ENCODE measurements around the gene P2RX7.
"Not testable (repeated sequence)": the region's sequence is repeated elsewhere in the genome, so short reads cannot be mapped to it uniquely, and the experiment has no call there.

Gene P2RX7

DNA sequence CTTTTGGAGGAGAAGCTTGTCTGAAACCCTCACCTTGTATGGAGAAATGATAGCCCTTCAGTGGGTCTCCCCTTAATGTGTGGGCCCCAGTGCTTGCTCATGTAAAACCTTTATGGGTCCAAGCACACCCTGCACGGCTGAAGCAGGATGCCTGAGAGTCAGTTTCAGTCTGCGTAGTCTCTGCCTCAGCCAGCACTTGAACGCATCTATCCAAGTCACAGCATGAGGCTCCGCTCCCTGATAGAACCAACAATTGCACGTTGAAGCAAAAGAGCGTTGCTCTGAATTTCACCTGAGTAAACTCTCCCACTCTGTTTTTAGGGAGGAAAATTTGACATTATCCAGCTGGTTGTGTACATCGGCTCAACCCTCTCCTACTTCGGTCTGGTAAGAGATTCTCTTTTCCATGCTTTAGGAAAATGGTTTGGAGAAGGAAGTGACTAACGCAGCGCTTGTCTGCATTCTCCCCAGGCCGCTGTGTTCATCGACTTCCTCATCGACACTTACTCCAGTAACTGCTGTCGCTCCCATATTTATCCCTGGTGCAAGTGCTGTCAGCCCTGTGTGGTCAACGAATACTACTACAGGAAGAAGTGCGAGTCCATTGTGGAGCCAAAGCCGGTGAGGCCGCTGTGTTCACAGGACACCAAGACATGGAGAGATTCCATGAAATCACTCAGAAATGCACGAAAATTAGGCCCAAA, 44.3 kb downstream of the P2RX7 start:
- no peak for DNase-seq

DNA sequence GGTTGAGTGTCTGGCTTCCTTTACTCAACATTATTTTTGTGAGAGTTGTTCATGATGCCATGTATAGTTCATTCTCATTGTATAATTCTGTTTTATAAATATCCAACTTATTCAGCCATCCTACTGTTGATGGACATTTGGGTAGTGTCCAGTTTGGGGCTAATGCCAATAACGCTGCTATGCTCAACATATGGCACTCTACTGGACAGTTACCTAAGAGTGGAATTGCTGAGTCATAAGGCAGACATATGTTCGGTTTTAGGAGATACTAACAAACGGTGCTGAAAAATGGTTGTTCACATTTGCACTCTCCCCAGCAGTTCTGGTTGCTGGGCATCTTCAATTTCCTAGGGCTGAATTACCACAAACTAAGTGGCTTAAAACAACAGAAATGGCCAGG, 48.5 kb downstream of the P2RX7 start:
- no peak for DNase-seq

DNA sequence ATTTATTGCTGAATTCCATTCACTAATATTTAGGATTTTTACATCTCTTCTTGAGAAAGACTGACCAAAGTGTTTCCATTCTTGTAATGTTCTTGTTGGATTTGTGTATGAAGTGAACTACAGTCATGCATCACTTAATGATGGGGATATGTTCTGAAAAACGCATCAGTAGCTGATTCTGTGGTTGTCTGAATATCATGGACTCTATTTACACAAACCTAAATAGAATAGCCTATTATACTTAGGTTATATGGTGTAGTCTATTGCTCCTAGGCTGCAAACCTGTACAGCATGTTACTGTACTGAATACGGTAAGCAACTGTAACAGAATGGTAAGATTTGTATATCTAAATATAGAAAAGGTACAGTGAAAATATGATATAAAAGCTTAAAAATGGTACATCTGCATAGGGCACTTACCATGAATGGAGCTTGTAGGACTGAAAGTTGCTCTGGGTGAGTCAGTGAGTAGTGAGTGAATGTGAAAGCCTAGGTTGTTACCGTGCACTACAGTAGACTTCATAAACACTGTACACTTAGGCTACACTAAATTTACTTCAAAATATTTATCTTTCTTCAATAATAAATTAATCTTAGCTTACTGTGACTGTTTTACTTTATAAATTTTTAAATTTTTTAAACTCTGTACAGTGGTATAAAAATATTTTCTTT, 49.7 kb downstream of the P2RX7 start:
- no peak for DNase-seq

DNA sequence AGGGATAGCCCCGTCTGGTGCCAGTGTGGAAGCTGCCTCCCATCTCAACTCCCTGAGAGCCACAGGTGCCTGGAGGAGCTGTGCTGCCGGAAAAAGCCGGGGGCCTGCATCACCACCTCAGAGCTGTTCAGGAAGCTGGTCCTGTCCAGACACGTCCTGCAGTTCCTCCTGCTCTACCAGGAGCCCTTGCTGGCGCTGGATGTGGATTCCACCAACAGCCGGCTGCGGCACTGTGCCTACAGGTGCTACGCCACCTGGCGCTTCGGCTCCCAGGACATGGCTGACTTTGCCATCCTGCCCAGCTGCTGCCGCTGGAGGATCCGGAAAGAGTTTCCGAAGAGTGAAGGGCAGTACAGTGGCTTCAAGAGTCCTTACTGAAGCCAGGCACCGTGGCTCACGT, 51.7 kb downstream of the P2RX7 start:
- DNase-seq = no peak

DNA sequence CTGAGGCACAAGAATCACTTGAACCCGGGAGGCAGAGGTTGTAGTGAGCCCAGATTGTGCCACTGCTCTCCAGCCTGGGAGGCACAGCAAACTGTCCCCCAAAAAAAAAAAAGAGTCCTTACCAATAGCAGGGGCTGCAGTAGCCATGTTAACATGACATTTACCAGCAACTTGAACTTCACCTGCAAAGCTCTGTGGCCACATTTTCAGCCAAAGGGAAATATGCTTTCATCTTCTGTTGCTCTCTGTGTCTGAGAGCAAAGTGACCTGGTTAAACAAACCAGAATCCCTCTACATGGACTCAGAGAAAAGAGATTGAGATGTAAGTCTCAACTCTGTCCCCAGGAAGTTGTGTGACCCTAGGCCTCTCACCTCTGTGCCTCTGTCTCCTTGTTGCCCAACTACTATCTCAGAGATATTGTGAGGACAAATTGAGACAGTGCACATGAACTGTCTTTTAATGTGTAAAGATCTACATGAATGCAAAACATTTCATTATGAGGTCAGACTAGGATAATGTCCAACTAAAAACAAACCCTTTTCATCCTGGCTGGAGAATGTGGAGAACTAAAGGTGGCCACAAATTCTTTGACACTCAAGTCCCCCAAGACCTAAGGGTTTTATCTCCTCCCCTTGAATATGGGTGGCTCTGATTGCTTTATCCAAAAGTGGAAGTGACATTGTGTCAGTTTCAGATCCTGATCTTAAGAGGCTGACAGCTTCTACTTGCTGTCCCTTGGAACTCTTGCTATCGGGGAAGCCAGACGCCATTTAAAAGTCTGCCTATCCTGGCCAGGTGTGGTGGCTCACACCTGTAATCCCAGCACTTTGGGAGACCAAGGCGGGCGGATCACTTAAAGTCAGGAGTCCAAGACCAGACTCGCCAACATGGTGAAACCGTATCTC, 52.6 kb downstream of the P2RX7 start:
- DNase-seq = no peak

DNA sequence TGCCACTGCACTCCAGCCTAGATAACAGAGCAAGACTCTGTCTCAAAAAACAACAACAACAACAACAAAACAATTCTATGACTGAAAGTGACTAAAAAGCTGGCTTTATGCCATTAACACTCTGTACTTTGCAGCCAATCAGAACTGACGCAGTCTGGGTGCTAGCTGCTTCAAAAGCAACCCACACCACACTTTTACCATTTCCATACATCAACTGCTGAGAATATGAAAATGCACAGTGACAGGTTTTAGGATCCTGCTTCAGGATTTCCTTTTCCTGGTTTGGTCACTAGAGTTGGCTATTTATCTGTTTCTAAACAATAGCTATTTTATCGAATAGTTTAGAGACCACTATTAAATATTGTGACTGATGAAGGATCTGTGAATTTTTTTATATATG, 54.1 kb downstream of the P2RX7 start:
- DNase-seq = no peak

DNA sequence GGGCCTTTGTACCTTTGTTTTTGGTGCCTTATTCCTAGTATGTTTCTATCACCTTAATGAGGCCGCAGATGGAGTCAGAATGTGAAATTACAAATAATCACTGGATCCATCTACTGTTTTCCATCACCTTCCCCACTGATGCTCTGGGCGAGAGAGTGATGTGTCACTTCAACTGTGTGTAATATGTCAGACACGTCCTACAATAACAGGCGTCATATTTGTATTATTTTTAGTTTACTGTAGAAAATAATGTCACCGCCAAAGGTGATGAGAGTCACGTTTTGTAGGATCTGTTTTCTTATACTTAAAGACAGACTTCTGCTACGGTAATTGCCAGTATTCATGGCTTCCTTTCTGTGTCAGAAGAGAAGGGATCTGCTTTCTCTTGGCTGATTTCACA, 54.8 kb downstream of the P2RX7 start:
- DNase-seq = no peak

DNA sequence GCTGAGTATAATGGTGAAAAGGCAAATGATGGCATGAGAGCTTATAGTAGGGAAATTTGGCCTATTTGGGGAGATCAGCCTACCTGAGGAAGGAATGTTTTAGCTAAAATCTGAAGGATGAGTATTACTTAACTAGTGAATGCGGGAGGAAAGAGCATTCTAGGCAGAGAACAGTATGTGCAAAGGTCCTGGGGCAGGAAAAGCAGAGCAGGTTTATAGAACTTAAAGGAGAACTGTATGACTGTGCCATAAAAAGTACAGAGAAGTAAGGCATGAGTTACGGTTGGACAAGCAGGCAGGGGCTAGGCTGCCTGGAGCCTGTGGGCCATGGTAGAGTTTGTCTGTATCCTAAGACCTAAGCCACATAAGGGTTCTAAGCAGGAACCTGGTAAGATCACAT, 55.6 kb downstream of the P2RX7 start:
- DNase-seq = no peak

DNA sequence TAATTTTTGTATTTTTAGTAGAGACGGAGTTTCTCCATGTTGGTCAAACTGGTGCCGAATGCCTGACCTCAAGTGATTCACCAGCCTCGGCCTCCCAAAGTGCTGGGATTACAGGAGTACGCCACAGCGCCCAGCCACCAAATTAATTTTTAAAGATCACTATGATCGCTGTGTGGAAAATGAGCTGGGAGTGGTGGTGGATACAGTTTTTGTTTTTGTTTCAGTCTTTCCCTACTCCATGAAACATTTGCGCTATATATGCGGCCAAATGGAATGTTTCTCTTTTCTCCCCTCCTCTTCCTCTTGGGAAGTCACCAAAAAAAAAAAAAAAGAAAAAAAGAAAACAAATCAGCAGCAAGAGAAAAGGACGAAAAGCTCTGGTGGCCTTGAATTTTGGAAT, 56.5 kb downstream of the P2RX7 start:
- DNase-seq = no peak

DNA sequence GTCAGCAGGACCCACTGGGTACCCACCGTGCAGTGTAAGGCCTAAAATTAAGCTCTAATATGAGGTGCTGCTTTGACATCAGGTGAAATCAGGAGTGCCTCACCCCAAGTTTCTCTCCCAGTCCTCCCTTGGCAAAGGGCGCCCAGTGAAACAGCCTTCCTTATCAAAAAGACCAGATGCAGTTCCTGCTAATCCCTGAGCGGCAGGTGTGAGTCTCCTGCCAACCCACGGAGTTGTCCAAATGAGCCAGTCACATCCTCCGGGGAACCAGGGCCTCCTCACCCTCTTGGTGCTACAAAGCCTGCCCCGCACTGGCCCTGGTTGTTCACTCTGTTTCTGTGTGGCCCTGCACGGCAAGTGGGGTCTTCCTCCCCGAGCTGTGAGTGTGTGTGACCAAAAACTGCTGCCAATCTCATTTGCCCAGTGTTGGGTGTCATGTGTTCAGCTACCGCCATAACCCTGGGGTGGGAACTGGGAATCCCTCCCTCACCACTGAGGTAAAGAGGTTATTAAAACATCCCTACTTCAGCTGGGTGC, 57.0 kb downstream of the P2RX7 start:
- no peak for DNase-seq

DNA sequence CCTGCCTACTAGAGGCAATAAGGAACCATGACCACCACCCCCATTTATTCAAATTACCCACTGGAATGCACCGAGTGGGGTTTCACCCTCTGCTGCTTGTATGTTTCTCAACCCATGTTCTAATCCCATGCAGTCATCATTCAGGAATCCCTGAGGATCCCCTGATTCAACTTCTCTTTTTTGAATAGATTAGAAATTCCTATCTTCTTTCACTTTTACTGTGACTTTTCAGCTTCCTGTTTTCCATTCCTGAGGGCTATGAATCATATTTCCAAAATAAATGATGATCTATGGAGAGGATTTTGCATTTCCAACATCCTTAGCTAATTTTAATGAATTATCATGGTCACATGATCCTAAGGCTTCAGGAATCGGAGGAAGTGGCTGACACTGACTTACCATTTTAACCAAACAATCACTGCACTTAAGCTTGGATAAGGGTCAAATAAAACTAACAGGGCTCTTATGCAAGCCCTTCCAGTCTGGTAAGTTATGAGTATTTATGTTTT, 57.9 kb downstream of the P2RX7 start:
- DNase-seq = no peak

DNA sequence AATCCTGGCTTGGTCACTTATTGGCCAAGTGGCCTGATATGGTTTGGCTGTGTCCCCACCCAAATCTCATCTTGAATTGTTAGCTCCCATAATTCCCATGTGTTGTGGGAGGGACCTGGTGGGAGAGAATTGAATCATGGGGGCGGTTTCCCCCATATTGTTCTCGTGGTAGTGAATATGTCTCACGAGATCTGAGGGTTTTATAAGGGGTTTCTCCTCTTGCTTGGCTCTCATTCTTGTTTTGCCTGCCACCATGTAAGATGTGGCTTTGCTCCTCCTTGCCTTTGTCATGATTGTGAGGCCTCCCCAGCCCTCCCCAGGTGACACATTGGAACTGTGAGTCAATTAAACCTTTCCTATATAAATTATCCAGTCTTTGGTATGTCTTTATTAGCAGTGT, 58.5 kb downstream of the P2RX7 start:
- DNase-seq = no peak

DNA sequence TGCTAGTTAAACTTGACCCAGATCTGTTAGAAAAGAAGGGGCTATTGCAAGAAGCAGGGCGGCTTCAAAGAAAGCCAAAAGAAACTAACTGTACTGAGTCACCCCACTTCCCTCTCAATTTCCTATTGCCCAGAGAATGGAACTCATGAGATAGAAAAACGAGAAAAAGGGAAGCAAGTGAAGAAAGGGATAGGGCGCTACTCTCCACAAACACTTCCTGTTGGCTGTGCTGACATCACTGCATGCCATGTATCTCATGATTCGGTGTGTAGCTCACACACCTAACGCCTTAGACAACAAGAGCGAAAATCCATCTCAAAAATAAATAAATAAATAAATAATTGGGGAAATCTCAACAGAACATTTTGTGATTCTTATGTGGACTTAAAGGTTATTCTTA, 64.2 kb downstream of the P2RX7 start:
- no peak for DNase-seq

DNA sequence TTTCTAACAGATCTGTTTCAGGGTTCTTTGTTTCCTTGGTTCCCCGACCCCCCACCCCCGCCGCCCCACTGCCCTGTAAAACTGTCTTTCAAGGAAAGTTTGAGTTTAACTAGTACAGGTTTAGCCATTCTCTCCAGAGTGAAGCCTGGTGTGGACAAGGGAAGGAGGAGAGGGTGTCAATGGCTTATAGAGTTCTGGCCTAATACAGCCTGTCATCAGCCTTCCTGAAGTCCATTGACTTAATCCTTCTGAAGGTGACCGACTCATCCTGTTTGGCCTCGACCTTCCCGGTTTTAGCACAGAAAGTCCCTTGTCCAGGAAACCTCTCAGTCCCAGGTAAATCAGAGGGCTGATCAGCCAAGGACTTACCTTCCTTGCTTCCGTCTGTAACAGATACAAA, 66.3 kb downstream of the P2RX7 start:
- no peak for DNase-seq

DNA sequence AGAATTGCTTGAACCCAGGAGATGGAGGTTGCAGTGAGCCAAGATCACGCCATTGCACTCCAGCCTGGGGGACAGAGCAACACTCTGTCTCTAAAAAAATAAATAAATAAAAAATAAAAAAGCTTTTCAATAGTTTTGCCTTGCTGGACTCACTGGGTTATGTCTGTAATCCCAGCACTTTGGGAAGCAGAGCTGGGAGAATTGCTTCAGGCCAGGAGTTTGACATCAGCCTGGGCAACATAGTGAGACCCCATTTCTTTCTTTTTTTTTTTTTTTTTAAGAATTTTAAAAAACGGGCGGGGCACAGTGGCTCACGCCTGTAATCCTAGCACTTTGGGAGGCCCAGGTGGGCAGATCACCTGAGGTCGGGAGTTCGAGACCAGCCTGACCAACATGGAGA, 68.5 kb downstream of the P2RX7 start:
- not testable (repeated sequence) for DNase-seq

DNA sequence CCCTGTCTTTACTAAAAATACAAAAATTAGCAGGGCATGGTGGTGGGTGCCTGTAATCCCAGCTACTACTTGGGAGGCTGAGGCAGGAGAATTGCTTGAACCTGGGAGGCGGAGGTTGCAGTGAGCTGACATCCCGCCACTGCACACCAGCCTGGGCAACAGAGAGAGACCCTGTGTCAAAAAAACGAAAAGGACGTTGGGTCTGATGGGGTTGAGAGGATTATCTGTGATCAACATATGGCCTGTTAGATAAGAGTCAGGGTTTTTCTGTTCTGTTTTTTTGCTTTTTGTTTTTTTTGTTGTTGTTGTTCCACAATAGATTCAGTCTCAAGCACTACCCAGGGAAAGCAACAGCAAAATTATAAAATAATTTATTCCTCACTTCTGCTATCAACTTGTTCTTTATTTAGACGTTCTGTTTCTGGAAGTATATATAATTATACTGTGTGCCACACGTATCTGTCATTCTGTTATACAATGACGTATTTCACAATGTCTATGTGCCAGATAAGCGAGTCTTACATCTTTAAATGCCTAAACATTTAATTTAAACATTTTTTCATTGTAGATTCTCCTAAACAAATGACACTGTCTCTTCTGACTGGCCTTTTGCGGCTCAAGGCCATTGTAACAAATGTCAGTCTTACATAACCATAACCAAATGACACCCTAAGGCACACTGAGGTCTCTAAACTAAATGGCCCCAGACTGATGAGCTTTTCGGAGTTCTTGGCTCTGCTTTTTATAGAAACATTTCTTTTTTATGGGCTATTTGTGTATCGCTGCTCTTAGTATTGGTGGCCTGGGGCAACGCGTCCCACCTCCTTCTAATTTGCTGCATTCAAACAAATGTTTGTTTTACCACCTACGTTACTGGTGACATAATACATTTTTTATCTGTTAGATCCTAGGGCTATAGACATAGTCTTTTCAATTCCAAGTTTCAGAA, 70.0 kb downstream of the P2RX7 start:
- no peak for DNase-seq

DNA sequence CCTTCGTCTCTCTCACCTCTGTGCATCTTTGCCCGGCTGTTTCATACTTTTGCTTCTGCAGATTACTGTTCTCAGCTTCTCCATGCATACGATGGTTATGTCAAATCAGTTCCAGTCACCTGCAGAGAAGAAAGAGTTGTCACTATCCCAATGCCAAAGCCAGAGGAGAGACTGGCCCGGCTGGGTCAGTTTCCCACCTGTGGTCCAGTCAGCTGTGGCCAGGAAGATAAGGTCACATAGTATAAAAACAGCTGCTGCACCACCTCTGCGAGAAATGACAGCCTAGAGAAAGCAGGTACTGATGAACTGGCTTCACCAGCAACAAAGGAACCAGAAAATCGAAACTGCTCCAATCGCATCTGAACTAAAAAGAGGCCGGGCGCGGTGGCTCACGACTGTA, 70.8 kb downstream of the P2RX7 start:
- DNase-seq = no peak

DNA sequence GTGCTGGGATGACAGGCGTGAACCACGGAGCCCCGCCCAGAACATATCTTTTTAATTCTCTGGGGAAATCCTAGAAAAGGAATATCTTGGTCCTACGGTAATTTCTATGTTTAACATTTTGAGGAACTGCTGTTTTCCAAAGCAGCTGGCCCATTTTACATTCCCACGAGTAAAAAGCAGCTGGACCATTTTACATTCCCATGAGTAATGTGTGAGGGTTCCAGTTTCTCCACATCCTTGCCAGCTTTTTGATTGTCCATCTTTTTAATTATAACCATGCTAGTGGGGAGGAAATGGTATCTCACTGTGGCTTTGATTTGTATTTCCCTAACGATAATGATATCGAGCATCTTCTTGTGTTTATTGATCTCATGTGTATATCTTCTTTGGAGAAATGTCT, 72.8 kb downstream of the P2RX7 start:
- DNase-seq = no peak

DNA sequence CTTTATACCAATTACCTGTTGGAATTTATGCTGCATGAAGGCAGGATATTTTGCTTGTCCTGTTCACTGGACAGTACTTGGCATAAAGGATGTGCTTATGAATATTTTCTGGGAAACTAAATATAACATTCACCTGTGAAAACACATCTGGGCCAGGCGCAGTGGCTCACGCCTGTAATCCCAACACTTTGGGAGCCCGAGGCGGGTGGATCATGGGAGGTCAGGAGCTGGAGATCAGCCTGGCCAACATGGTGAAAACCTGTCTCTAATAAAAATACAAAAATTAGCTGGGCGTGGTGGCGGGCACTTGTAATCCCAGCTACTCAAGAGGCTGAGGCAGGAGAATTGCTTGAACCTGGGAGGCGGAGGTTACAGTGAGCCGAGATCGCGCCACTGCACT, 75.9 kb downstream of the P2RX7 start:
- not testable (repeated sequence) for DNase-seq

DNA sequence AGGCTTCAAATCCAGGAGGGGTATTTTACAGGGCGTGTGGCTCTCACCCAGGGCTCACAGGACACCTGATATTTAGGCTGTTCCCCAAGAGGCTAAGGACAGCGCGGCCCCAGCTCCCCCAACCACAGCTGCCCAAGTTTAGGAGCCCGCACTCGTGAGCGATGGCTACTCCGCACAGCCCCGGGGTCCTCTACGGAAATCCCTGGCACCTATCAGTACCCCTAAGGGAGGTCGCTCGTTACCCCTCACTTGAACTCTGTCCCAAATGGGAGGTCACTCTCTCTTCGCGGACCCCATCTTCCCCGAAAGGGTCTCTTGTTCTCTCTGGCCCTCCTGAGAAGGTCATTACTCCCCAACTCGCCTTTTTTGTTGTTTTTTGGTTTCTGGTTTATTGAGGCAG, 76.5 kb downstream of the P2RX7 start:
- DNase-seq = no peak

DNA sequence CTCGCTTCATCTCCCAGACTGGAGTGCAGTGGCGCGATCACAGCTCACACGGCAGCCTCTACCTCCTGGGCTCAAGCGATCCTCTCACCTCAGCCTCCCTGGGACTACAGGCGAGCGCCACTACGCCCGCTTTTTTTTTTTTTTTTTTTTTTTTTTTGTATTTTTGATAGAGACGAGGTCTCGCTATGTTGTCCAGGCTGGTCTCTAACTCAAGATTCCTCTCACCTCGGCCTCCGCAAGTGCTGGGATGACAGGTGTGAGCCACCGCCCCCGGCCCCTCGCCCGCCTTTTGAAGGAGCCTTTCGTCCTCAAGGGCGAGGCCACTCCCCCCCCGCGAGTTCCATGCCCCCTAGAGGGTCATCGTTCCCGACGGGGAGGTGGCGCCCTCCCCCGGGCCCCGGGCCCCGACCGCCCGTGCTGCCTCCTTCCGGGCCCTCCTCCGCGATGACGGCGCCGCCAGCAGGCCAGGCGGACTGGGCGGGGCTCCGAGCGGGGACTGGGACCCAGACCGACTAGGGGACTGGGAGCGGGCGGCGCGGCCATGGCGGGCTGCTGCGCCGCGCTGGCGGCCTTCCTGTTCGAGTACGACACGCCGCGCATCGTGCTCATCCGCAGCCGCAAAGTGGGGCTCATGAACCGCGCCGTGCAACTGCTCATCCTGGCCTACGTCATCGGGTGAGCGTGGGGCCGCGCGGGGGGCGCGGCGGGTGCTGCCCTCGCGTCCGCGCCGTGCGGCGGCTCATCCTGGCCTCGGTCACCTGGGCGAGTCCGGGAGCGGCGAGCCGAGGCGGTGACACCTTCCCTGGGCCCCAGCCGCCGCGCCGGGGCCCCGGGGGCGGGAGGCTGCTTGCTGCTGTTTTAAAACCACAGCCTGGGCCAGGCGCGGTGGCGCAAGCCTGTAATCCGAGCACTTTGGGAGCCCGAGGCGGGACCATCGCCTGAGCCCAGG, 77.2 kb downstream of the P2RX7 start, which contains the start of gene P2RX4:
TSS of gene P2RX4 (plus strand) at position 506 of the 949 bp plus-strand sequence. CDS start at position 542, 36 bp downstream.
- DNase-seq = peak; percentile 88 to 90

Data from activated CD4-positive, alpha-beta T cell treated with anti-CD3 and anti-CD28 coated beads, Interleukin-2, amount 50 U/mL, for 48 hours (primary cell).